DMS53 (cell line): ENCODE results near the gene FPGT.
"Not testable (repeated sequence)": the region's sequence is repeated elsewhere in the genome, so short reads cannot be mapped to it uniquely, and the experiment has no call there.

Experiments
- DNase-seq: peaks from one replicate; lab custom pipeline; 2025; lab: John Stamatoyannopoulos, UW

The FPGT gene

DNA sequence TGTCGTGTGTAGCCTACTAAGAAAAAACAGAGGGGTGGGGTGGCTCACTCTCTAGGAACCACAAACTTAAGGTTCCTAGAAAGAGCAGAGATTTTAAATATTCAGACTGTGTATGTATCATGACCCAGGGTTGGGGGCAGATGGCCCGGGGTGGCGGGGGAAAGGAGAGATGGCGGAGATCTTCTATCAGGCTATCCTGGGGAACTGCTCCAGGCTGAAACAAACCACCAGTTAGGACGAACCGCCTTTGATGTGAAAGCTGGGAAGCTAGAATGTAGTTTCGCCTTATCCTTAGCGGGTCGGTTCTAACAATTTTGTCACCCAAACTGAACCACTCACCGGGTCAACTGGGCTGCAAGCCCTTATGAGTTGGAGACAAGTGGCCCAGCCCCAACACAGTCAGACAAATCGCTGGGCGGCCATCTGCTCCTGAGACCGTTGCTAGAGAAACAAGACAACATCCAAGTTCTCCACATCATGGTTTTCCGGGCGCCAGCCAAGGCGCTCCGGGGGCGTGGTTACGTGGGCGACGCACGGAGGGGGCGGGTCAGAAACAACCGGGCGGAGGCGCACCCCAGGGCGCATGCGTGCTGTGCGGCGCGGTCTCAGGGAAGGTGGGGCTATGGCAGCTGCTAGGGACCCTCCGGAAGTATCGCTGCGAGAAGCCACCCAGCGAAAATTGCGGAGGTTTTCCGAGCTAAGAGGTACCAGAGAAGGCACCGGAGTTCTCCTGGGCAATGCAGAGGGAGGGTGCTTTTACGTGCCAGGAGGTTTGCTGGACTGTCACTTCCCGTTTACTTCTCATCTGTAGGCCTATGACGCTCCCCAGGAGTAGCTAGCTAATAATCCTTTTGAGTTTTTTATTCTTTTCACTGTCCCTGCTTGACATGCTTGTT lies at the start of gene FPGT, which contains the start of gene LRRIQ3:
Gene FPGT, plus strand, starts transcription at position 586 of the 896 bp plus-strand sequence. Its CDS starts 37 bp downstream, at position 623.
Gene LRRIQ3, minus strand, starts transcription at position 520 of the 896 bp plus-strand sequence. CDS start 14,492 bp downstream, outside the sequence.
- peak; percentile 99 for DNase-seq

DNA sequence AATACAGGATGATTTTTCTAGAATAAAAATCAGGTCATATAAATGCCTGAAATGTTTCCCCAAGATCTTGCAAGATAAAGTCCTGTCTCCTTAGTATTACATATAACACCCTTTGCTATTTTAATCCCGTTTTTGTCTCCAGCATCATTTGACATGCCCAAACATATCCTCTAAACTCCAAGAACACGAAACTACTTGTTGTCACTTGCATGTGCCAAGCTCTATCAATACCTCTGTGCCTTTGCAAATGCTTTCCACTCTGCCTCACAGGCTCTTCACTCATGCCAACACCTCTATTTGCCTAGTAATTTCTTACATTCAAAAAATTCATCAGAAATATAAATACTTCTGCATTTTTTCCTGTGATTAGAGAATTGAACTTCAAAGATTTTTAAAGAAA lies 38.0 kb upstream of the FPGT start:
- DNase-seq, result no peak

GRCh38 chr1:74161497-74161896 lies 36.5 kb upstream of the FPGT start:
- no peak for DNase-seq

- DNase-seq, result no peak
These were observed 35.7 kb upstream of the FPGT start for GRCh38 chr1:74162333-74162732.

GRCh38 chr1:74174423-74174822 lies 23.6 kb upstream of the FPGT start:
- DNase-seq, result not testable (repeated sequence)

DNA sequence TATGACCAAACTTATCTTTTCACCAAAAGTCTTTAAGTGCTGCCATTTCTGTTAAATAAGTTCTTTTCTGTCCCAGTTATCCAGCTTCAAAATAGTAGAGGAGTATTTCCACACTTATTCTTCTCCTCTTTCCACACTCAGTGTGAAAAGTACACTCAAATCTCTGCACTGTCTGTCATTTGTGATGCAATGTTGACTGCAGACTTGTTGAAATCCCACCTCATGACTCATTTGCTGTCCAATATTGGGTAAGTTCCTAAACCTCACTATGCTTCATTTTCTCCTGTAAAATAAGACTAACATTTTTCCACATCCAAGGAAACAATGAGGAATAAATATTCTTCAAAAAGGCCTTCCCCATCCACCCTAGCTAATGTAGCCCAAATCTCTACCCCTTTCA lies 17.6 kb upstream of the FPGT start:
- no peak for DNase-seq

- no peak for DNase-seq
These were observed 4.1 kb upstream of the FPGT start for GRCh38 chr1:74193908-74194307.

- no peak for DNase-seq
These were observed 2.7 kb upstream of the FPGT start for GRCh38 chr1:74195339-74195738.

DNA sequence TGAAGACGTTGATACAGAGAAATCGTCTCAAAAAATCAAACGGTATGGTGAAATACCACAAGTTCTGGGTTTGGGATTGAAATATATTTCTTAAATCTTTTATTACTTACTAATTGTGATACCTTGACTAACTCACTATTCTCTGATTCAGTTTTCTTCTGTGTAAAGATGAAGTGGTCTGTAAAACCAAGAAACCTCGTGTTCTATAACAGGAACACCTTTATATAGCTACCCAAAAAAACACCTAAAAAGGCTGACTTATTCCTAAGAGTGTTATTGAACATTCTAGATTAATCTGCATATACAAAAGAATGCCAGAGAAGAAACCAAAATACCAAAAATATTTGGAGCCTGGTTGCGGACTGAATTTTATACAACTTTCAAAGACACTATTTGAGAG lies 787 bp upstream of the FPGT start:
- no peak for DNase-seq

DNA sequence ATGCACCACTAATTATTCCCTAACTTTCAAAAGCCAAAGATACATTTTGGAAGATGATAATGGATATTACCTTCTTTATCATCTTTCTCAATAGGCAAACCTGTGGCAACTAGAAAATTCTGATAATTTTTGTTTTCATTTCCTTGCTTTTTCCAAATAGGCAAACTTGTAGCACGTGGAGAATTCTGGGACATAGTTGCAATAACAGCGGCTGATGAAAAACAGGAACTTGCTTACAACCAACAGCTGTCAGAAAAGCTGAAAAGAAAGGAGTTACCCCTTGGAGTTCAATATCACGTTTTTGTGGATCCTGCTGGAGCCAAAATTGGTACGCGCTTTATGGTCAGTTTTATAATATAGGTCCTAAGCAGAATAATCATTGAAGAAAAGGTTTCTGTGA lies 1.5 kb downstream of the FPGT start:
- DNase-seq, result no peak

GRCh38 chr1:74205266-74205665 lies 7.2 kb downstream of the FPGT start:
- no peak for DNase-seq

DNA sequence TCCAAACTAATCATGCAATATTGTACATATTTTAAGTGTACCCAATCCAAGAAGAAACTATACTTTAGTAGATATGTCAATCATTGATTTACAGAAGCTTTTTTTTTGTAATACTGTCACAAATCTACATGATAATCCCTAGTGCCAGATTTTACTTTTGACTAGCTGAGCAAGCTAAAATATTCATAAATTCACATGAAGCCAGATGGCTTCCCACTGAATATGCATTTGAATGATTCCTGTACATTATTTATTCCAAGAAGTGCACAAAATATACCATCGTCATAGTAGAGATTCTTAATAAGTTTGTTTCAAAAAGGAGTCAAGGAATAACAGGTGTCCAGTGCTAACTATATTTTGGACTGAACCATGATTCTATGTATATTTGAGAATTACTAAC lies 17.2 kb downstream of the FPGT start:
- no peak for DNase-seq

- DNase-seq, result peak; percentile 89
These were observed 24.7 kb downstream of the FPGT start for GRCh38 chr1:74222701-74223100.

GRCh38 chr1:74223453-74223852 lies 25.4 kb downstream of the FPGT start:
- DNase-seq, result no peak

- no peak for DNase-seq
These were observed 37.1 kb downstream of the FPGT start, which contains the start of gene TNNI3K for GRCh38 chr1:74235153-74235552. TSS of gene TNNI3K (plus strand) at chr1:74235387. CDS start at chr1:74235452, 65 bp downstream.

DNA sequence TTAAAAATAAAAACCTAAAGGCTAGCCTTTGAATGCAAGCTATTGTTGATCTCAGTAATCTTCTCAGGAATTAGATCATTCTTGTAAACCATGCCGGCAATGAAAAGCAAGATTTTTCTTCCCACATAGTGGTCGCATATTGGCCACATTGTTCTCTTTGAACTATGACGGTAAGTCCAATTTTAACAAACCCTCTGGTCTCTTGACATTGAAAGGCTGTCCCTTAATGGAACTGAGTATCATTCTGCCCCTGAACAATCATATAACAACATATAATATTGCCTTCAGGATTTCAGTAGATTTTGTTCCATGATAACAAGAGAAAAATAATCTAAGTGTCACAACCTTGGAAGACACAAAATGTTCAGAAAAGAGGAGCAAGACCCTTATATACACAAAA lies 38.4 kb downstream of the FPGT start:
- no peak for DNase-seq

DNA sequence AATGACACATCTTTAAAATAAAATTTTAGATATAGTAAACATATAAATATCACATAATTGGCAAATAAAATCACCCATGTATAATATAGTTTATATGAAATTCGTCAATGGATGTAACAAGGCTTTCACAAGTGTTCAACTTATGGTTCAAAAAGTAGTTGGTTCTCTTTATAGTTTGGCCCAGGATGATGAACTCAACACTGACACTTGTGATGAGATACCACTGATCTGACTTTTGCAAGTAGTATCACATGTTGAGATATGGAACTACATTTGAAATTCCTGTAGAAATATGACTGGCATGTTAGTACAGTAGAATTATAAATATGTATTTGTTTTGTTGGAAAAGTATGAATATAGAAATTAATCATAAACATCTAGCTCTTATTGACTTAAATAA lies 39.0 kb downstream of the FPGT start:
- no peak for DNase-seq

DNA sequence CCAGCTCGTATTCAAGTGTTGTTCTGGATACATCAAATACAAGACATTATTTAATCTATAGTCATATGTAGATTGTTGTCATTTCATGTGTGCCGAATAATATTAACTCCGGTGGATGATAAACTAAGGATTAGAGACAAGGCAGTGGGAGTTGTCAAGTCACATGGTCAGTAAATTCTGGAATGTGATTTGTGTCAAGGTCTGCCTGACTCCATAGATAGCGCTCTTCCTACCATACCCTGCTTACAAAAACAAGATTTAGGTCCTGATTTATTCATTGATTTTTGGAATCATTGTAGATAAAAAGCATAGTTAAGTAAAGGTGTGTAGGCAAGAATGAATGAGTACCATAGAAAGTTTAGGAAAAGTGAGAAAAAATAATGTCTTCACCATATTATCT lies 39.7 kb downstream of the FPGT start:
- DNase-seq, result no peak

GRCh38 chr1:74245168-74245772 lies 47.2 kb downstream of the FPGT start:
- DNase-seq, result no peak

DNA sequence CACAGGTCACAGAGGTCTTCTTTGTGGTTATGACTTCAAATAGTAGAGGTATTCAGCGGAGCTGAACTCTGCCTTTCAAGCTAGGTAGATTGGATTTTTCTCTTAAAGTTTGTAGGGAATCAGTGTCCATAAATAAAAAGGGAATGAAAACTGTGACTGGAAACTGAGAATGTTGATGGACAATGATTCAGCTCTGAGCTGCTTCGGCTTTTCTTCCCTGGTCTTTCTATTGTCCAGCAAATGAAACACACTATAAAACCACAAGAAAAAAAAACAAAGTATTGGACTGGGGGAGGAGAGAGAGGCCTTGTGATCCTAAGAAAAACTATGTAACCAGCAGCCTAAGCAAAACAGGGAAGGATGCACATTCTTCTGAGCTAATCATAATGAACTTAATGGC lies 48.3 kb downstream of the FPGT start:
- DNase-seq, result no peak

GRCh38 chr1:74247881-74248528 lies 50.0 kb downstream of the FPGT start:
- DNase-seq, result no peak

GRCh38 chr1:74253243-74253824 lies 55.3 kb downstream of the FPGT start:
- not testable (repeated sequence) for DNase-seq
